ENCODE results near the gene F12. TPM values are rescaled to one million over a fixed set of nuclear protein-coding genes. Genes with fewer than 3 reads are reported as not detected.
A peak's percentile ranks its signal among the peaks of the same experiment; 100 is the strongest.

Gene F12
- total RNA-seq = 0.69 TPM
- long read RNA-seq = 0 reads

DNA sequence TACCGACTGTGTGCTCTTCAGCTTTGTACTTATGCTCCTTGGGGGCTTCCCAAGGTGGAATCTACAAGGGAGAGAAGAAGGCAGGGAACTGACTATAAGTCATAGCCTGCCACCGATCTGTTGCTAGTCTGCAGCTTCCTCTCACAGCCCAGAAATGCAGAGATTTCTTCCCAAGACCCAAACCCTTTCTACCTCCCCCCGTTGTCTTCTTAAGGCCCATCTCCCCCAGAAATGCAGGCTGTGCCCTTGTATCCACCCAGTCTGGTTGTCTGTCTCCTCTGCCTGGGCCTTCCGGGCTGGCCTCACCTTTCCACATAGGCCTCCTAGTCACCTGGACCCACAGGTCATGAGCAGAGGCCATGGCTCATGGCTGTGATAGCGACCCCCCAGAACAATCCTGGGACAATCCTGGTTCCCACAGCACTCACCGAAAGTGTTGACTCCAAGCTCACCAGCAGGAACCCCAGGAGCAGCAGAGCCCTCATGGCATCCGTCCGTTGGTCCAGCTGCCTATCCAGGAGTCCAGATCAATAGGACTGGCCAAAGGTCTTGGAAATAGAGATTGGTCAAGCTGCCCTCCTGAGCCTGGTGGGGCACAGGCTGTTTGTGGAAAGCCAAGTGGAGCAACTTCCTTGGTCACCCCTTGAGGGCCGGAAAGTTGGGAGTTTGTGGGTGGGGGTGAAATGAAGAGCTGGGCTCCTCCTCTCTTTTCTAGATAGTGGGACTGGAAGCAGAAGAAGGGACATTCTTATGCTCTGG, at the start of gene F12:
Gene F12 (minus strand): TSS at position 522 of the 759 bp plus-strand sequence. CDS start 37 bp downstream, at position 485.
- no peak within 1 kb of the TSS for H3K4me3 ChIP-seq
- intact Hi-C loops (cut with DNase I) = loop anchor here (10.0 kb wide), 1 partner anchor 46 kb away; no protein-coding TSS in a partner anchor
- TF ChIP-seq, protein P1, sequence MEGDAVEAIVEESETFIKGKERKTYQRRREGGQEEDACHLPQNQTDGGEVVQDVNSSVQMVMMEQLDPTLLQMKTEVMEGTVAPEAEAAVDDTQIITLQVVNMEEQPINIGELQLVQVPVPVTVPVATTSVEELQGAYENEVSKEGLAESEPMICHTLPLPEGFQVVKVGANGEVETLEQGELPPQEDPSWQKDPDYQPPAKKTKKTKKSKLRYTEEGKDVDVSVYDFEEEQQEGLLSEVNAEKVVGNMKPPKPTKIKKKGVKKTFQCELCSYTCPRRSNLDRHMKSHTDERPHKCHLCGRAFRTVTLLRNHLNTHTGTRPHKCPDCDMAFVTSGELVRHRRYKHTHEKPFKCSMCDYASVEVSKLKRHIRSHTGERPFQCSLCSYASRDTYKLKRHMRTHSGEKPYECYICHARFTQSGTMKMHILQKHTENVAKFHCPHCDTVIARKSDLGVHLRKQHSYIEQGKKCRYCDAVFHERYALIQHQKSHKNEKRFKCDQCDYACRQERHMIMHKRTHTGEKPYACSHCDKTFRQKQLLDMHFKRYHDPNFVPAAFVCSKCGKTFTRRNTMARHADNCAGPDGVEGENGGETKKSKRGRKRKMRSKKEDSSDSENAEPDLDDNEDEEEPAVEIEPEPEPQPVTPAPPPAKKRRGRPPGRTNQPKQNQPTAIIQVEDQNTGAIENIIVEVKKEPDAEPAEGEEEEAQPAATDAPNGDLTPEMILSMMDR (IDR thresholded peaks at IDR 0.05) = no peak

GRCh38 chr5:177458912-177459350, 49.6 kb upstream of the F12 start:
- DNase-seq = no peak
- peaks cover 27% of the 10 kb centered on the region for H3K4me1 ChIP-seq
- TF ChIP-seq, protein P1 (IDR thresholded peaks at IDR 0.05) = no peak
- no peaks in the 10 kb centered on the region for H3K27me3 ChIP-seq
- H3K27ac ChIP-seq = no peak overlapping the region
- no peak overlapping the region for H3K4me3 ChIP-seq
- intact Hi-C loops (cut with DNase I) = loop anchor here (10.0 kb wide), 1 partner anchor 54 kb away; the partner anchor contains the start of genes F12 and PFN3
- no peak for ATAC-seq
- H3K36me3 ChIP-seq = no peaks in the 10 kb centered on the region
- H3K9me3 ChIP-seq = no peaks in the 10 kb centered on the region

More for the DNA sequence above, at the start of gene F12:
- Histone ChIP-seq H3K27ac (no peak within 1 kb of the TSS), H3K36me3 (no peaks in the 10 kb centered on the region), H3K4me1 (peaks cover 16% of the 10 kb centered on the region), H3K9me3 (no peaks in the 10 kb centered on the region), H3K27me3 (no peaks in the 10 kb centered on the region)
- ATAC-seq = no peak
- no peak for DNase-seq

GRCh38 chr5:177457852-177458681, 48.7 kb upstream of the F12 start:
- DNase-seq (peak; percentile 64), ATAC-seq (no peak)
- H3K27ac ChIP-seq = no peak overlapping the region
- intact Hi-C loops (cut with DNase I) = loop anchor here (10.0 kb wide), 1 partner anchor 53 kb away; the partner anchor contains the start of genes F12 and PFN3
- H3K4me3 ChIP-seq = no peak overlapping the region
- H3K27me3 ChIP-seq = no peaks in the 10 kb centered on the region
- H3K9me3 ChIP-seq = no peaks in the 10 kb centered on the region
- TF ChIP-seq, protein P1 (IDR thresholded peaks at IDR 0.05) = no peak
- H3K36me3 ChIP-seq = no peaks in the 10 kb centered on the region
- peaks cover 30% of the 10 kb centered on the region for H3K4me1 ChIP-seq

DNA sequence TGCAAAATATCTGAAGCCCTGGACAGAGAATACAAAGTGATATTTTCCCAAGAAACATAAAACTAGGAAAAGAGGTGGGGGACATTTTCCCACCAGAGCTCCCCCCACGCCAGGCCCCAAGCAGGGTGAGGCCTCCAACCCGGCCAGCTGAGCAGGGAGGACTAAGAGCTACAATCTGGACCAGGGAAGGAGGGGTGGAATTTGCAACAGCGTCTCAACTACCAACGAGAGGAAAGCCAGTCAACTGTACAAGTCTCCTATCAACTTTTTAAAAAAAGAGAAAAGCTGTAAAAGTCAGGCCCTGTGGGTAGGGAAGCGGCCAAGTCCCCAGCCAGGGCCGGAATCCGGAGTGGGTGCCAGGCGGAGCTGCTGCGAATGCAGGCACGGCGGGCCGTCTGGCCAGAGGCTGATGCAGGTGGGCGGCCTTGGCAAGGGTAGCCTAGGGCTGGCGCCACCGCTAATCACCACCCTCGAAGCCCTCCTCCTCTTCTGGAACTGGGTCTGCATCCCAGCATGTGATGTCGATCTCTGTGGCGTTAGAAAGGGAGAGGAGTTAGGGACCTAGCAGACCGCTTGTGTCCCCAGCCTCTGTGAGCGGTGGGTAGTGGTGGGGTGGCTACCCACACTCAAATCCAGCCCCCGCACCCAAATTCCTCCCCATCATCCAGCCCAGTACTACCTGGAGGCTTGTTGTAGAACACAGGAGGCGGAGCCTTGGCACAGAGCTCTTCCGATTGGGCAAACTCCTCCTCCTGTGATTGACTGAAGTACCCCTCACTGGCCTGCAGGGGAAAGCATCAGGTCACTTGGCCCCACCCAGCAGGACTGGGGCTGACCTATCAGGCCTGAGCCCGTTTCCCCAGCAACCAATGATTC, 47.9 kb upstream of the F12 start:
- Histone ChIP-seq H3K36me3 (no peaks in the 10 kb centered on the region), H3K27me3 (no peaks in the 10 kb centered on the region), H3K4me3 (no peak overlapping the region), H3K9me3 (no peaks in the 10 kb centered on the region), H3K27ac (no peak overlapping the region), H3K4me1 (peaks cover 28% of the 10 kb centered on the region)
- intact Hi-C loops (cut with DNase I) = loop anchor here (10.0 kb wide), 1 partner anchor 52 kb away; the partner anchor contains the start of genes F12 and PFN3
- TF ChIP-seq, protein P1 (IDR thresholded peaks at IDR 0.05) = peak; percentile 50
- DNase-seq (peak; percentile 78), ATAC-seq (peak; percentile 57)

DNA sequence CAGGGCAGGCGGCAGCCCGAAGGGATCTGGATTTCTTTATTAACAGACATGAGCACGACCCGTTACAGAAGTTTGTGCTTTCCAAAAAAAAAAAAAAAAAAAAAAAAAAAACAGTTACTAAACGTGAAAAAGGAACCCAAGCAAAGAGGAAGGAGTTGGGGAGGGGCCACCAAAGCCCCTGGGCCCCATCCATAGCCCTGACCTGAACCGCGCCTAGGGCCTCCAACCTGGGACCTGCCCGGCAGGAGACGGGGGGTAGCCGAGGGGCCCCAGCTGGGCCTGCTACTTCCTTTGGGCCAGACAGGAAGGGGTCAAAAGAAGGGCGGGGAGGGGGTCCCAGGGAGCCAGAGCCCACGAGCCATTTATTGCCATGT, 47.2 kb upstream of the F12 start:
- Histone ChIP-seq H3K36me3 (no peaks in the 10 kb centered on the region), H3K9me3 (no peaks in the 10 kb centered on the region), H3K27ac (no peak overlapping the region), H3K4me1 (peaks cover 24% of the 10 kb centered on the region), H3K4me3 (peak overlapping the region; percentile 57), H3K27me3 (no peaks in the 10 kb centered on the region)
- ATAC-seq = no peak
- intact Hi-C loops (cut with DNase I) = loop anchor here (10.0 kb wide), 1 partner anchor 52 kb away; the partner anchor contains the start of genes F12 and PFN3
- TF ChIP-seq, protein P1 (IDR thresholded peaks at IDR 0.05) = no peak
- DNase-seq = no peak
